Lower leg skin (tissue), 4 donors: ENCODE results near the gene JMJD7. TPM values are rescaled to one million over a fixed set of nuclear protein-coding genes. Genes with fewer than 3 reads are reported as not detected.

Source experiments
- DNase-seq, 2 donors: peaks; one replicate each; pipeline ENCODE4 v3.0.0-alpha.2; 2019; ENCODE audit warnings: low spot score in 2 of 2
- H3K4me3 ChIP-seq: fragments of 200-600 bp; sonication (generic); 2 replicates; pipeline ENCODE4 v1.5.1; 2017; ENCODE audit warnings: mild to moderate bottlenecking, low read depth; ENCODE audit not compliant: poor library complexity, severe bottlenecking
- CTCF ChIP-seq, 3 donors: fragments of 450-650 bp; IDR thresholded peaks; one replicate each; pipeline ENCODE4 v1.5.1; 2016; ENCODE audit warnings: antibody characterized with exemption in 3 of 3, mild to moderate bottlenecking in 3 of 3, moderate library complexity in 2 of 3
- POLR2A ChIP-seq, 2 donors: fragments of 450-650 bp; IDR thresholded peaks; one replicate each; pipeline ENCODE4 v1.6.1; 2016 to 2017; ENCODE audit warnings: antibody characterized with exemption in 2 of 2, mild to moderate bottlenecking in 1 of 2, moderate library complexity in 1 of 2
- WGBS, 2 donors: methylation state at CpG; one replicate each; pipeline ENCODE4 v1.1.5; 2018; 5-methylcytosine and 5-hydroxymethylcytosine counted together
- intact Hi-C: fragments of 100-400 bp; cut with DNase I; formaldehyde crosslinking; loops from one replicate; pipeline ENCODE4 v1.15.0; 2023; ENCODE audit warnings: low total_unique reads
- total RNA-seq, 4 donors: library from RNA; depleted of rRNA; stranded (reverse); fragments of >200 nt; gene quantifications; one replicate each; pipeline ENCODE4 v1.1.0, GENCODE V29; 2016

Gene JMJD7
- total RNA-seq, 4 donors from 2014 or later, result 40.7 to 61.6 (median 47.1) TPM

GRCh38 chr15:41819455-41820050, 8.3 kb upstream of the JMJD7 start:
- WGBS, 2 donors, result 83 to 92% methylated on average over 8 to 9 of the region's 9 CpGs
- intact Hi-C loops, result no loop called here

DNA sequence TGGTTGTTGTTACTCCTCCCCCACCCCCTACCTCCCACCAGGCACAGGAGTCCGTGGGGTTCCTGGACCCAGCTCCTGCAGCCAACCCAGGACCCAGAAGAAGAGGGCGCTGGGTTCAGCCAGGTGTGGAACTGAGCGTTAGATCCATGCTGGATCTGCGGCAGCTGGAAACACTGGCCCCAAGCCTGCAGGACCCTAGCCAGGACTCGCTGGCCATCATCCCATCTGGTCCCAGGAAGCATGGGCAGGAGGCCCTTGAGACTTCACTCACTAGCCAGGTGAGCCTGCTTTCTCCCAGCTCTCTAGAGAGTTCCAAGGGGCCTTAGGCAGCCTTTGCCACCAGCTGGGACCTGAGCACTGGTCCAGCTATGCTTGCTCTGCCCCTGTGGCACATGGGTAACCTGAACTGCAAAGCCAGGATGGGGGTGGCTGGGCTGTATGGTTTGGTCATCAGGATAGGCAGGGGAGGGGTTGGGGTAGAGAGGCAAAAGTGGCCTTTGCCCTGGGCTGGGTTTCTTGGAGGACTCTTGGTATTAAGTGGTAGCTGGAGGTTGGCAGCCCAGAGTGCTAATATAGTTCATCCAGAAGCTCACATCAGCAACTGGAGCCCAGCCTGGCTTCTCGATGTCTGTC, 7.0 kb upstream of the JMJD7 start:
- intact Hi-C loops, result no loop called here
- H3K4me3 ChIP-seq, result no peak overlapping the region
- no peak for TF ChIP-seq POLR2A (IDR thresholded peaks at IDR 0.05)
- no peak for TF ChIP-seq CTCF (IDR thresholded peaks at IDR 0.05)
- DNase-seq, result no peak
- 66 to 70% methylated on average over 4 to 6 of the region's 6 CpGs for WGBS, 2 donors

More at GRCh38 chr15:41819455-41820050, 8.3 kb upstream of the JMJD7 start:
- no peak for DNase-seq
- no peak overlapping the region for H3K4me3 ChIP-seq
- TF ChIP-seq POLR2A (IDR thresholded peaks at IDR 0.05) (no peak), CTCF (IDR thresholded peaks at IDR 0.05) (no peak)

GRCh38 chr15:41821831-41822230, 6.1 kb upstream of the JMJD7 start:
- 64 to 67% methylated on average over 4 of the region's 4 CpGs for WGBS, 2 donors

DNA sequence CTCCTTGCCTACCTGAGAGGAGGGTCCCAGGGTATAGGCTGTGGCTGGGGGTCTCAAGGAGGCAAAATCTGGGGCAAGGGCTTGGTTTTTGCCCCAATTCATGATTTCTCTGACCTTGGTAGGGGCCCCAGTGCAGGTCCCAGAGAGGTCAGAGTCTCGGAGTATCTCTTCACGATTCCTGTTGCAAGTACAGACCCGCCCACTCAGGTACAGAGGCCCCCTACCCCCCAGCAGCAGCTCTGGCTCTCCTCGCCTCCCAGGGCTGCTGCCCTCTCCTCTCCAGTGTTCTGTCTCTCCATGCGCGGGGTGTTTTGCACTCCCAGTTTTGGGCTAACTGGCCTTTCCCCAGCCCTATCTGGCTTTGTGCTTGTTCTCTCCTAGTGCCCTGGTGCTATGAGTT, 5.4 kb upstream of the JMJD7 start:
- intact Hi-C loops, result no loop called here
- H3K4me3 ChIP-seq, result no peak overlapping the region
- TF ChIP-seq CTCF (IDR thresholded peaks at IDR 0.05) (no peak), POLR2A (IDR thresholded peaks at IDR 0.05) (no peak)
- 88 to 96% methylated on average over 6 of the region's 6 CpGs for WGBS, 2 donors
- DNase-seq, result no peak

More at GRCh38 chr15:41821831-41822230, 6.1 kb upstream of the JMJD7 start:
- intact Hi-C loops, result no loop called here
- TF ChIP-seq POLR2A (IDR thresholded peaks at IDR 0.05) (no peak), CTCF (IDR thresholded peaks at IDR 0.05) (no peak)
- no peak for DNase-seq
- H3K4me3 ChIP-seq, result no peak overlapping the region

DNA sequence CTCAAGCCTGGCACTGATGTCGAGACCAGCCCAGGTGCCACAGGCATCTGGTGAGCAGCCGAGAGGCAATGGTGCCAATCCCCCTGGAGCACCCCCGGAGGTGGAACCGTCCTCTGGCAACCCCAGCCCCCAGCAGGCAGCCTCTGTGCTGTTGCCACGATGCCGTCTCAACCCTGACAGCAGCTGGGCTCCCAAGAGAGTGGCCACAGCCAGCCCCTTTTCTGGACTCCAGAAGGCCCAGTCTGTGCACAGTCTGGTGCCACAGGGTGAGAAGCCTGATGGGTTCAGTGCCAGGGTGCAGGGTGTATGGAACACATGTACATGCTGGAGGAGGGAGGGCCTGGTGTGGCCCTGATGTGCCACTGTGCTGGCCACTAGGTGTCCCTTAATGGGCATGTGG, 4.9 kb upstream of the JMJD7 start:
- DNase-seq, result no peak
- TF ChIP-seq POLR2A (IDR thresholded peaks at IDR 0.05) (no peak), CTCF (IDR thresholded peaks at IDR 0.05) (no peak)
- H3K4me3 ChIP-seq, result no peak overlapping the region
- 60 to 61% methylated on average over 3 to 6 of the region's 6 CpGs for WGBS, 2 donors
- intact Hi-C loops, result no loop called here
